OCI-LY3 (cell line): ENCODE data around the gene TIPIN.

Source experiments
- CTCF ChIP-seq: fragments of 200-600, 300-600 bp; sonication (generic); IDR thresholded peaks from 2 replicates; pipeline ENCODE4 v1.5.1; 2014; ENCODE audit warnings: antibody characterized with exemption, low read length, low read depth
- EZH2phosphoT487 ChIP-seq: fragments of 200-600 bp; shearing (Covaris generic); IDR thresholded peaks from 2 replicates; pipeline ENCODE4 v1.6.1; 2018; ENCODE audit warnings: antibody characterized with exemption, mixed run types, low read depth

GRCh38 chr15:66404122-66404521 lies 47.6 kb upstream of the TIPIN start:
- TF ChIP-seq CTCF, result no peak
- no peak for TF ChIP-seq EZH2phosphoT487
